Activated naive CD4-positive, alpha-beta T cell treated with anti-CD3 and anti-CD28 coated beads, Interleukin-2, amount 50 U/mL, for 72 hours (primary cell): ENCODE results near the gene MAD2L2. TPM values are rescaled to one million over a fixed set of nuclear protein-coding genes. Genes with fewer than 3 reads are reported as not detected.

Experiments used
- ATAC-seq, 2 donors: fragments of 150-1000 bp; cut with Tn5 transposase; 2 replicates each; pipeline ENCODE4 v1.10.0; 2021; ENCODE audit warnings: mild to moderate bottlenecking in 2 of 2, moderate library complexity in 2 of 2
- DNase-seq, 2 donors: peaks; one replicate each; pipeline ENCODE4 v3.0.0; 2021 to 2022; ENCODE audit warnings: low spot score in 2 of 2
- H3K27ac Mint-ChIP-seq, 2 donors: one replicate each; pipeline ENCODE4 v1.8.0; 2022; ENCODE audit warnings: mild to moderate bottlenecking in 2 of 2, mixed read lengths in 2 of 2
- H3K36me3 Mint-ChIP-seq, 2 donors: one replicate each; pipeline ENCODE4 v1.8.0; 2022; ENCODE audit warnings: mixed read lengths in 2 of 2
- H3K9me3 Mint-ChIP-seq, 2 donors: one replicate each; pipeline ENCODE4 v1.8.0; 2022; ENCODE audit warnings: mixed read lengths in 2 of 2
- total RNA-seq, 2 donors: library from RNA; stranded (reverse); gene quantifications; one replicate each; pipeline ENCODE4 v1.2.3, GENCODE V29; 2022

The MAD2L2 gene
- total RNA-seq, 2 donors from 2014 or later, result 76.7 to 115 TPM

DNA sequence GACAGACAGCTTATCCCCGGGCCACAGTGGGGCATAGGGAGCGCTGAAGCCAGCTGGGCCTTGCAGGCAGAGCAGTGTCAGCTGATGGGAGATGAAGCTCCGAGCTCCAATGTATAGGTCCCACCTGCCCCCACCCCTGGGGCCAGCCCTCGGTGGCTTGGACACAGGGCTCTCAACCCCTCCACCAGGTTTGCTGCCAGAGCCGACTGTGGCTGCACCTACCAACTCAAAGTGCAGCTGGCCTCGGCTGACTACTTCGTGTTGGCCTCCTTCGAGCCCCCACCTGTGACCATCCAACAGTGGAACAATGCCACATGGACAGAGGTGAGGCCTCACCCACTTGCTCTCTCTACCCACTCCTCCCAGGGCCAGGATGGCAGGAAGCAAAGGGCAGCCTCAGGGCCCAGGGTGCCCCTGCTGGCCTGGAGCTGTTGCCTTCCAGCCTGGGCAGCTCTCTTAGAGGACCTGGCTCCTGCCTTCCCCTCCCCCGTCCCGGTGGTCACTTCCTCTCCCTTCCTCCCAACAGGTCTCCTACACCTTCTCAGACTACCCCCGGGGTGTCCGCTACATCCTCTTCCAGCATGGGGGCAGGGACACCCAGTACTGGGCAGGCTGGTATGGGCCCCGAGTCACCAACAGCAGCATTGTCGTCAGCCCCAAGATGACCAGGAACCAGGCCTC lies 7.7 kb downstream of the MAD2L2 start:
- no peaks in the 10 kb centered on the region for H3K9me3 Mint-ChIP-seq
- no peak for DNase-seq
- peak in 1 of 2 donors; percentile 7 for ATAC-seq
- H3K27ac Mint-ChIP-seq, result peak overlapping the region in 1 of 2 donors; percentile 83
- H3K36me3 Mint-ChIP-seq, result peaks cover 0 to 6% of the 10 kb centered on the region in 2 donors

DNA sequence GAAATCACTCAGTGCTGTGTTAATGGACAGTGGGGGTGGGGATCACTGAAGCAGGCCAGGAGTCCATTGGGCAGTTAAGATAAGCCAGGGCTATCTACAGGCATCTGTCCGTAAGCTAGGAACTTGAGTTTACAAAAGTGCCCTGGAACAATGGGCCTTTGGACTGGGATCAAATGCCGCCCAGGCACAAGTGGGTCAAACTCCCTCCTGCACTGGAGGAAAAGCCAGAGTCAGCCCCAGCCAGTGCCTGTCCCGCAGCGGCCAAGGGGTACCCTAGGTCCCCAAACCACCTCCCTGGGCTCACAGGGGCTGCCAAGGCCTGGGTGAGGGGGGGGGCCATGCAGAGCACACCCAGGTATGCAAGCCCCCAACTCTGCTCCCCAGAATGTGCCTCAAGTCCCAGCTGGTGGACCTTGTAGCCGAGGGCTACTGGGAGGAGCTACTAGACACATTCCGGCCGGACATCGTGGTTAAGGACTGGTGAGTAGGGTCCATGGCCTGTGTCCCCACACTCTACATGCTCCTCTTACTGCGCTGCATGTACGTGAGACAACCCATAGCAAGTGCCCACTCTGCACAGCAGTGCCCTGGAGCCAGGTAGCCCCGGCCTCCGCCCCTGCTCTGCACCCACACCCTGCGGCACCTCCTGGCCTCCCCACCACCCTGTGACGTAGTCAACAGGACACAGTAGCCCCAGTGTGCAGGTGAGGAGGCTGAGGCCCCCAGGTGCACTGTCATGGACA lies 9.2 kb downstream of the MAD2L2 start:
- ATAC-seq (no peak), DNase-seq (no peak)
- no peaks in the 10 kb centered on the region for H3K9me3 Mint-ChIP-seq
- H3K27ac Mint-ChIP-seq, result no peak overlapping the region
- peaks cover 0 to 6% of the 10 kb centered on the region in 2 donors for H3K36me3 Mint-ChIP-seq

DNA sequence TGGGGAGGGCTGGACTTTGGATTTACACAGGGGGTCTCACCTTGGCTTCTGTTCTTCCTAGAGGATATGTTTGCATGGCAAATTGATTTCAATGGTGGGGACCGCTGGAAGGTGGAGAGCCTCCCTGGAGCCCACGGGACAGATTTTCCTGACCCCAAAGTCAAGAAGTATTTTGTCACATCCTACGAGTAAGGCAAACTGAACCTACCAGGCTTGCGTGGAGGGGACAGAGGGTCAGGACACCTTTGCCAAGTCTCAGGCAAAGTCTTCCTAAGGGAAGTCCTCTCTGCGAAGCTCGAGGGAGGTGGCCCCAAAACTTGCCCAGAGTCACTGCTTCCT lies 9.8 kb downstream of the MAD2L2 start:
- no peaks in the 10 kb centered on the region for H3K9me3 Mint-ChIP-seq
- no peak for DNase-seq
- H3K27ac Mint-ChIP-seq, result no peak overlapping the region
- no peak for ATAC-seq
- peaks cover 0 to 6% of the 10 kb centered on the region in 2 donors for H3K36me3 Mint-ChIP-seq

DNA sequence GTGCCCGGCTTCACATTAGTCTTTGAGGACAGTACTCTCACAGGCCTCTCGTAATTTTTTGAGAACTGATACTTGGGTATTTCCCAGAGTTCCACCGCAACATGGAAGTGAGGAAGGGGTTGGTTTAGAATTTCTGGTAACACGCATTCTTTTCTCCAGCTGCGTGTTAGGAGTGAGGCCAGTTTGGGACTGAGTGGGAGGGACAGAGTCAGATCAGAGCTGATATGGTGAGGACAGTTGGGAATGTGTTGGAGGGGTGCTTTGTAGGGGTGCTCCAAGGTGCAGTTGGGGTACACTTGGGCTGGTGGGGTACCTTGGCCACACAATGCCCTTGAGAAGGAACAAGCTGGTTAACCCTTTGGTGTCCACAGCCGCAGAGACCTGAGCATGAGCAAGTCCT lies 10.2 kb downstream of the MAD2L2 start:
- Mint-ChIP-seq H3K9me3 (no peaks in the 10 kb centered on the region), H3K27ac (no peak overlapping the region), H3K36me3 (peaks cover 0 to 6% of the 10 kb centered on the region in 2 donors)
- DNase-seq, result no peak
- ATAC-seq, result no peak

DNA sequence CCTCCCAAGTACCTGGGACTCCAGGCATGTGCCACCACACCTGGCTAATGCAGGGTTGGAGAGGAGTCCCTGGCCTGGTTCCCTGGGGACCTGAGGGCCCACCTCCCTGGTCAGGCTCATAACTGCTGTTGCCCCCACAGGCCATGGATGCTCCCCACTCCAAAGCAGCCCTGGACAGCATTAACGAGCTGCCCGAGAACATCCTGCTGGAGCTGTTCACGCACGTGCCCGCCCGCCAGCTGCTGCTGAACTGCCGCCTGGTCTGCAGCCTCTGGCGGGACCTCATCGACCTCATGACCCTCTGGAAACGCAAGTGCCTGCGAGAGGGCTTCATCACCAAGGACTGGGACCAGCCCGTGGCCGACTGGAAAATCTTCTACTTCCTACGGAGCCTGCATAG lies 12.4 kb downstream of the MAD2L2 start:
- Mint-ChIP-seq H3K9me3 (no peaks in the 10 kb centered on the region), H3K27ac (no peak overlapping the region), H3K36me3 (peaks cover 0 to 6% of the 10 kb centered on the region in 2 donors)
- ATAC-seq (no peak), DNase-seq (no peak)

GRCh38 chr1:11664336-11665065 lies 16.4 kb downstream of the MAD2L2 start:
- Mint-ChIP-seq H3K9me3 (no peaks in the 10 kb centered on the region), H3K36me3 (peaks cover 0 to 6% of the 10 kb centered on the region in 2 donors), H3K27ac (peak overlapping the region in 1 of 2 donors; percentile 77)
- DNase-seq (peak in 1 of 2 donors; percentile 39), ATAC-seq (peak; percentile 46 to 68)

- no peak for DNase-seq
- H3K27ac Mint-ChIP-seq, result no peak overlapping the region
- H3K9me3 Mint-ChIP-seq, result no peaks in the 10 kb centered on the region
- no peaks in the 10 kb centered on the region for H3K36me3 Mint-ChIP-seq
- ATAC-seq, result no peak
These were observed 19.8 kb downstream of the MAD2L2 start for GRCh38 chr1:11661103-11661502.

GRCh38 chr1:11659748-11660147 lies 21.2 kb downstream of the MAD2L2 start:
- Mint-ChIP-seq H3K27ac (no peak overlapping the region), H3K36me3 (no peaks in the 10 kb centered on the region), H3K9me3 (no peaks in the 10 kb centered on the region)
- DNase-seq, result no peak
- no peak for ATAC-seq

DNA sequence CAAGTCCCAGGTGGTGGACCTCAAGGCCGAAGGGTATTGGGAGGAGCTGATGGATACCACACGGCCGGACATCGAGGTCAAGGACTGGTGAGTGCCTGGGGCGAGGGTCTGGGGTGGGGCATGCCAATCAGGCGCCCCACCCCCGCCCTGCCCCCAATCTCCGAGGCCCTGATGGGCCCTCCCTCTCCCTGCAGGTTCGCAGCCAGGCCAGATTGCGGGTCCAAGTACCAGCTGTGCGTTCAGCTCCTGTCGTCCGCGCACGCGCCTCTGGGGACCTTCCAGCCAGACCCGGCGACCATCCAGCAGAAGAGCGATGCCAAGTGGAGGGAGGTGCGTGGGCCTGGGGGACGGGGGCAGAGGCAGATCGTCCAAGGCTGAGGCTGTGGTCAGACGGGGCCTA lies 22.4 kb downstream of the MAD2L2 start:
- DNase-seq (no peak), ATAC-seq (no peak)
- H3K36me3 Mint-ChIP-seq, result no peaks in the 10 kb centered on the region
- H3K27ac Mint-ChIP-seq, result peak overlapping the region in 1 of 2 donors; percentile 22
- no peaks in the 10 kb centered on the region for H3K9me3 Mint-ChIP-seq

- H3K9me3 Mint-ChIP-seq, result no peaks in the 10 kb centered on the region
- DNase-seq (no peak), ATAC-seq (no peak)
- H3K27ac Mint-ChIP-seq, result no peak overlapping the region
- no peaks in the 10 kb centered on the region for H3K36me3 Mint-ChIP-seq
These were observed 23.3 kb downstream of the MAD2L2 start for GRCh38 chr1:11657654-11658053.

DNA sequence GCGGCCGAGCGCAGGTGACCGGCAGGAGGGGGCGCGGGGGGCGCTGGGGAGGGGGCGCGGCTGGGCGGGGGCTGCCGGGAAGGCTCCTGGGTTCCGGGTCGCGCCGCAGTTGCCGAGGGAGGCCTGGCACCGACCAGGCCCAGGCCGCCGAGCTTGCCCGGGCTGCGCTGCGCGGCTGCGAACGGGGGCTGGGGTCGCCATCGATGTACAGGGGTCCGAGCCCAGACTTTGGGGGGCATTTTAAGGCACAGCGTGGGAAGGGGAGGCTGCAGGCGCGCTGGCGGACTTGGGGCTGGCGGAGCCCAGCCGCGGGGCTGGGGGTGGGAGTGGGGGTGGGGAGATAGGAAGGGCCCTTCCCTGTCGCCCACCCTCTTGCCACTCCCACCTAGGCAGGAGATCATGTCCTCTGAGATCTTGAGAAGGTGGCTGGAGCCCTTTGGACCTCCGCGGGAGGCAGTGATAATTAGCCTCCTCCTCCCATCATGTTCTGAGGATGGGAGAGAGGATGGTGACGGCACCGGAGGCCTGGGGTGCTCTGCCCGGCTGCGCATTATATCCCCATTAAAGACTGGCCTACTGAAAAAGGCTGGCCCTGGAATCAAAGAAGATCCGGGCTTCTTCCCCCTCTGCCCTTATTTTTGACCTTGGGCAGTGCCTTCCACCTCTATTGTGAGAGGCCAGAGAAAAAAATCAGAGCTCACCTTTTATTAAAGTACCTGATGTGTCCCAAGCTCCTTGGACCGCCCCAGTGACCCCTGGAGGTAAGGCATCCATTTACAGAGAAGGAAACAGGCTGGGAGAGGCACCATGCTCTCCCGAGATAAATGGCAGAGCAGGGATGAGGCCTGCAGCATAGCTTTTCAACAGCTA lies 25.8 kb downstream of the MAD2L2 start:
- ATAC-seq (peak; percentile 30 to 38), DNase-seq (no peak)
- no peaks in the 10 kb centered on the region for H3K9me3 Mint-ChIP-seq
- H3K27ac Mint-ChIP-seq, result peak overlapping the region; percentile 41 to 68
- no peaks in the 10 kb centered on the region for H3K36me3 Mint-ChIP-seq

DNA sequence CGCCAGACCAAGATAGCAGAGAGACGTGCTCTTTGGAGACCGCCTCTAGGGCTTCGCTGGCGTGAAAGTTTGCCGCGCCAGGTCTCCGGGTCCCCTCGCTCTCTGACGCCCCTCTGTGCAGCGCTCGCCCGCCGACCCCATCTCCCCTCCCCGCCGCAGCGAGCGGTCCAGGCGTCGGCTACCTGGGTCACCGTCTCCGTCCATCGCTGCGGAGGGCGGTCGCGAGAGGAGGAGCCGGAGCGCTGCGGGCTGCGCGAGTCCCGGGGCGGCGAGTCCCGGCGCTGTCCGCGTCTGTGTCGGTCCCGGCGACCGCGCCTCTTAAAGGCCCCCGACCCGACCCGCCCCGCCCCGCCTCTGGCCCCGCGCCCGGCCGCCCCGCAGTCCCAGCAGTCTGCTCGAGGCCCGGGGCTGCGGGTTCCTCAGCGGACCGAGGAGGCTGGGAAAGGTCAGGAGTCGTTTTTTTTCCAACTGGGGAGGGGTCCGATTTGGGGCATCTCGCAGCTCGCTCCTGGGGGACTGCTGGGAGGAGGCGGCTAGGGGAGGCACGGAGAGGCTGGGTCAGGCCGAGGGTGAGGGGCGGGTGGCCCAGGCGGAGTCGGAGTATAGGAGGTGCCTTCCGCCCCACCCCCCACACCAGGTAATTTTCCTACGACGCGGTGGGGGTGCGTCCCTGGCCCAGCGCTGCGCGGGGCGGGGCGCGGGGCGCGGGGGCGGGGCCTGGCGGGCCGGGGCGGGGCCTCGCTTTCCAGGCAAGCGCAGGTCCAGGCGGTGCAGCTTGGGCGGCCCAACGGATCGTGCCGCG lies 26.6 kb downstream of the MAD2L2 start, which contains the start of the genes FBXO2 and FBXO44:
Gene FBXO2 (minus strand): TSS at position 293 of the 802 bp plus-strand sequence. CDS start 89 bp downstream, at position 204.
Gene FBXO44 (plus strand): TSS at position 741 of the 802 bp plus-strand sequence. CDS start 959 bp downstream, outside the sequence.
- H3K9me3 Mint-ChIP-seq, result no peaks in the 10 kb centered on the region

DNA sequence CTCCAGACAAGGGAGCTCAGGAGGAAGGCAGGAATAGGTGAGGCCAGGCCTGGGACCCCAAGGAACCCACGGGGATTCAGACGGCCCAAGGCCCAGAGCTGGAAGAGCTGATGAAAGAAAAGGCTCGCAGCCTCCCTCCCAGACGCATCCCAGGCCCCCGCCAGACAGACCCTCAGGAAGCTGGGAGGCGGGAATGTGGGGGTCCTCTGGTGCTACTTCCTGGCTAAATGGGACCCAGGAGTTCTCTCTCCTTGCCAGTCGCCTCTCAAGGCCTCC lies 27.1 kb downstream of the MAD2L2 start:
- H3K36me3 Mint-ChIP-seq, result no peaks in the 10 kb centered on the region
- H3K9me3 Mint-ChIP-seq, result no peaks in the 10 kb centered on the region
- no peak for ATAC-seq
- no peak overlapping the region for H3K27ac Mint-ChIP-seq
- DNase-seq, result no peak

More for the DNA sequence above, 26.6 kb downstream of the MAD2L2 start, which contains the start of the genes FBXO2 and FBXO44:
- DNase-seq (peak in 1 of 2 donors; percentile 53), ATAC-seq (peak; percentile 78 to 83)
- H3K27ac Mint-ChIP-seq, result peak within 1 kb of the TSS; percentile 41 to 68
- no peaks in the 10 kb centered on the region for H3K36me3 Mint-ChIP-seq

GRCh38 chr1:11653101-11653860 lies 27.7 kb downstream of the MAD2L2 start:
- no peak for ATAC-seq
- DNase-seq, result no peak
- no peak overlapping the region for H3K27ac Mint-ChIP-seq
- H3K9me3 Mint-ChIP-seq, result no peaks in the 10 kb centered on the region
- H3K36me3 Mint-ChIP-seq, result no peaks in the 10 kb centered on the region

DNA sequence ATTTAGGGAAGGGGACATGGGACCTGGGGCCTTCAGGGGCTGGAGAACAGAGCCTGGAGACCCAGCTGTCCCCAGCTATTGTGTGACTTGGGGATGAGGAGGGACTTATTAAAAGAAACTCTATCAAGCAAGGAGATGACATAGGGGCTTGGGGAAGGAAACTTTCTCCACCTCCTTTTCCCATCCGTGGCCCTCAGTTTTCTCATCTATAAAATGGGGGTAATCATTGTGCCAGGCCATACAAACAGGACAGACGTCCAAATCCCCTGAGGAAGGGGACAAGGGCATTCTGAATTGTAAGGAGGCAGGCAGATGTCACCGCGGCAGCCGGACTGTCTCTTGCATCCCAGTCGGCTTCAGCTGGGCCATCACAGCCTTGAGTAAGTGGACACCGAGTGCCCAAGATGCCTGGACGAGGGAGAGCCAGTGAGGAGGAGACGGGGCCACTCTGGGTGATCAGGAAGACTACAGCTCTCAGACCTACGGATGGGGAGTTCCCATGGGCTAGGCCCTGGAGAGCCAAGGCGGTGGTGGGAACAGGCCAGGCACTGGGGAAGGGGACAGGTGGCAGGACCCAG lies 28.7 kb downstream of the MAD2L2 start:
- no peak overlapping the region for H3K27ac Mint-ChIP-seq
- H3K36me3 Mint-ChIP-seq, result no peaks in the 10 kb centered on the region
- H3K9me3 Mint-ChIP-seq, result no peaks in the 10 kb centered on the region
- ATAC-seq (no peak), DNase-seq (no peak)
